Tibial nerve (tissue), 4 donors: ENCODE results near the gene UBXN10. TPM values are rescaled to one million over a fixed set of nuclear protein-coding genes. Genes with fewer than 3 reads are reported as not detected.

ENCODE experiments used
- DNase-seq, 2 donors: peaks; one replicate each; pipeline ENCODE4 v3.0.0-alpha.2; 2019; ENCODE audit warnings: low spot score in 2 of 2
- H3K27ac ChIP-seq, 4 donors: fragments of 200-600 bp; sonication (generic) in 3 of 4; one replicate each; pipeline ENCODE4 v1.5.1; 2017 to 2019; ENCODE audit warnings: mild to moderate bottlenecking in 1 of 4
- H3K27me3 ChIP-seq, 2 donors: fragments of 200-600 bp; sonication (generic) in 1 of 2; one replicate each; pipeline versions ENCODE4 v1.5.1 to v1.6.0; 2017 to 2019
- H3K36me3 ChIP-seq, 3 donors: fragments of 200-600 bp; sonication (generic); one replicate each; pipeline ENCODE4 v1.5.1; 2018 to 2019
- H3K4me1 ChIP-seq, 4 donors: fragments of 200-600 bp; sonication (generic) in 3 of 4; one replicate each; pipeline ENCODE4 v1.5.1; 2017 to 2019
- H3K4me3 ChIP-seq, 4 donors: fragments of 200-600 bp; sonication (generic) in 3 of 4; one replicate each; pipeline ENCODE4 v1.5.1; 2017 to 2019; ENCODE audit warnings: mild to moderate bottlenecking in 1 of 4, moderate library complexity in 1 of 4
- H3K9me3 ChIP-seq, 4 donors: fragments of 200-600 bp; sonication (generic) in 3 of 4; one replicate each; pipeline ENCODE4 v1.5.1; 2017 to 2019
- CTCF ChIP-seq, 5 experiments: fragments of 200-600 bp in 3 of 5; fragments of 450-650 bp in 2 of 5; sonication (generic) in 3 of 5; IDR thresholded peaks; one replicate each; pipeline ENCODE4 v1.5.1; 2016 to 2019; ENCODE audit warnings: antibody characterized with exemption in 5 of 5, mild to moderate bottlenecking in 3 of 5, moderate library complexity in 2 of 5
- EP300 ChIP-seq, 2 donors: sonication (generic); formaldehyde crosslinking; IDR thresholded peaks; one replicate each; pipeline ENCODE4 v1.6.1; 2017; ENCODE audit warnings: antibody characterized with exemption in 2 of 2, mild to moderate bottlenecking in 1 of 2
- POLR2A ChIP-seq, 2 donors: fragments of 450-650 bp; IDR thresholded peaks; one replicate each; pipeline ENCODE4 v1.6.1; 2017; ENCODE audit warnings: antibody characterized with exemption in 2 of 2, mild to moderate bottlenecking in 2 of 2, moderate library complexity in 2 of 2
- WGBS, 2 donors: methylation state at CpG; one replicate each; pipeline ENCODE4 v1.1.5; 2018; 5-methylcytosine and 5-hydroxymethylcytosine counted together
- total RNA-seq, 4 donors: library from RNA; depleted of rRNA; stranded (reverse); fragments of >200 nt; gene quantifications; one replicate each; pipeline ENCODE4 v1.1.0, GENCODE V29; 2016

Gene UBXN10
- total RNA-seq, 4 donors from 2014 or later = under 0.01 to 0.84 (median 0.41) TPM

GRCh38 chr1:20194757-20195461, 9.0 kb downstream of the UBXN10 start:
- Histone ChIP-seq H3K4me3 (no peak overlapping the region), H3K27ac (no peak overlapping the region), H3K36me3 (no peaks in the 10 kb centered on the region), H3K9me3 (no peaks in the 10 kb centered on the region), H3K27me3 (peaks cover 0 to 51% of the 10 kb centered on the region in 2 donors), H3K4me1 (peaks cover 0 to 6% (median 0%) of the 10 kb centered on the region in 4 donors)
- DNase-seq = peak; percentile 22 to 64
- TF ChIP-seq POLR2A (IDR thresholded peaks at IDR 0.05) (no peak), CTCF (IDR thresholded peaks at IDR 0.05) (peak; percentile 56 to 73 (median 62))
- 29% methylated on average over 15 of the region's 15 CpGs for WGBS, 2 donors

- TF ChIP-seq POLR2A (IDR thresholded peaks at IDR 0.05) = no peak
- peak in 1 of 5 experiments; percentile 10 for TF ChIP-seq CTCF (IDR thresholded peaks at IDR 0.05)
- TF ChIP-seq EP300 (IDR thresholded peaks at IDR 0.05) = no peak
Measured at GRCh38 chr1:20195462-20195780, 9.5 kb downstream of the UBXN10 start.

GRCh38 chr1:20197329-20197791, 11.5 kb downstream of the UBXN10 start:
- TF ChIP-seq CTCF (IDR thresholded peaks at IDR 0.05) (no peak), POLR2A (IDR thresholded peaks at IDR 0.05) (no peak), EP300 (IDR thresholded peaks at IDR 0.05) (no peak)
- 61 to 68% methylated on average over 6 of the region's 6 CpGs for WGBS, 2 donors
- no peaks in the 10 kb centered on the region for H3K9me3 ChIP-seq

More at GRCh38 chr1:20195462-20195780, 9.5 kb downstream of the UBXN10 start:
- Histone ChIP-seq H3K36me3 (no peaks in the 10 kb centered on the region), H3K9me3 (no peaks in the 10 kb centered on the region), H3K4me1 (peaks cover 0 to 6% (median 0%) of the 10 kb centered on the region in 4 donors), H3K27me3 (peaks cover 0 to 54% of the 10 kb centered on the region in 2 donors), H3K4me3 (no peak overlapping the region), H3K27ac (no peak overlapping the region)
- WGBS, 2 donors = 70 to 73% methylated on average over 4 of the region's 4 CpGs
- no peak for DNase-seq

GRCh38 chr1:20198296-20198695, 12.4 kb downstream of the UBXN10 start:
- H3K36me3 ChIP-seq = no peaks in the 10 kb centered on the region
- no peak for TF ChIP-seq CTCF (IDR thresholded peaks at IDR 0.05)
- TF ChIP-seq POLR2A (IDR thresholded peaks at IDR 0.05) = no peak
- TF ChIP-seq EP300 (IDR thresholded peaks at IDR 0.05) = no peak
- no peak overlapping the region for H3K27ac ChIP-seq
- peaks cover 0 to 36% of the 10 kb centered on the region in 2 donors for H3K27me3 ChIP-seq
- H3K4me1 ChIP-seq = peaks cover 0 to 6% (median 0%) of the 10 kb centered on the region in 4 donors
- DNase-seq = no peak
- H3K9me3 ChIP-seq = no peaks in the 10 kb centered on the region
- H3K4me3 ChIP-seq = no peak overlapping the region
- WGBS, 2 donors = 80 to 84% methylated on average over 1 of the region's 1 CpG

More at GRCh38 chr1:20197329-20197791, 11.5 kb downstream of the UBXN10 start:
- no peak for DNase-seq
- H3K27ac ChIP-seq = no peak overlapping the region
- H3K4me1 ChIP-seq = peaks cover 0 to 6% (median 0%) of the 10 kb centered on the region in 4 donors
- H3K36me3 ChIP-seq = no peaks in the 10 kb centered on the region
- no peak overlapping the region for H3K4me3 ChIP-seq
- peaks cover 0 to 44% of the 10 kb centered on the region in 2 donors for H3K27me3 ChIP-seq

- Histone ChIP-seq H3K9me3 (no peaks in the 10 kb centered on the region), H3K27ac (no peak overlapping the region), H3K36me3 (no peaks in the 10 kb centered on the region), H3K4me1 (peaks cover 0 to 6% (median 0%) of the 10 kb centered on the region in 4 donors), H3K27me3 (peaks cover 0 to 31% of the 10 kb centered on the region in 2 donors), H3K4me3 (no peak overlapping the region)
- TF ChIP-seq EP300 (IDR thresholded peaks at IDR 0.05) (no peak), POLR2A (IDR thresholded peaks at IDR 0.05) (no peak), CTCF (IDR thresholded peaks at IDR 0.05) (no peak)
- no peak for DNase-seq
- WGBS, 2 donors = 73 to 74% methylated on average over 7 of the region's 7 CpGs
Measured at GRCh38 chr1:20198918-20199317, 13.0 kb downstream of the UBXN10 start.
